HUES64 (cell line): ENCODE measurements around the gene PNCK. TPM values are rescaled to one million over a fixed set of nuclear protein-coding genes. Genes with fewer than 3 reads are reported as not detected.
A peak's percentile ranks its signal among the peaks of the same experiment; 100 is the strongest.

Experiments
- H3K27ac ChIP-seq: 2 replicates; pipeline ENCODE4 v1.7.0; 2013; ENCODE audit warnings: low read depth, low read length, inconsistent platforms
- H3K27me3 ChIP-seq: 2 replicates; pipeline ENCODE4 v1.6.1; 2013; ENCODE audit warnings: mild to moderate bottlenecking, low read length; ENCODE audit not compliant: insufficient read depth
- H3K36me3 ChIP-seq: 2 replicates; pipeline ENCODE4 v1.6.1; 2013; ENCODE audit warnings: mild to moderate bottlenecking, low read length; ENCODE audit not compliant: insufficient read depth
- H3K4me1 ChIP-seq: 2 replicates; pipeline ENCODE4 v1.6.1; 2013; ENCODE audit warnings: mild to moderate bottlenecking, low read length, moderate library complexity; ENCODE audit not compliant: insufficient read depth
- H3K4me3 ChIP-seq: 2 replicates; pipeline ENCODE4 v1.5.1; 2013; ENCODE audit warnings: mild to moderate bottlenecking, low read length, moderate library complexity
- H3K9ac ChIP-seq: 2 replicates; pipeline ENCODE4 v1.6.1; 2013; ENCODE audit warnings: mild to moderate bottlenecking, low read depth, low read length
- H3K9me3 ChIP-seq: 2 replicates; pipeline ENCODE4 v1.6.1; 2013; ENCODE audit warnings: low read depth, low read length; ENCODE audit not compliant: insufficient read depth
- WGBS: fragments of 150-250, 120-280 bp; methylation state at CpG from one replicate; pipeline ENCODE4 v1.1.7; 2013; ENCODE audit warnings: missing lambda C conversion rate; 5-methylcytosine and 5-hydroxymethylcytosine counted together
- polyA plus RNA-seq, 2 experiments: library from polyadenylated mRNA; stranded (reverse); fragments of 50-300 nt; gene quantifications; one replicate each; pipeline ENCODE4 v1.2.3, GENCODE V29; 2013

Gene PNCK
- 2.7 TPM for polyA plus RNA-seq (2013, experiment 1 of 2)
- polyA plus RNA-seq (2013, experiment 2 of 2): 3.6 TPM

DNA sequence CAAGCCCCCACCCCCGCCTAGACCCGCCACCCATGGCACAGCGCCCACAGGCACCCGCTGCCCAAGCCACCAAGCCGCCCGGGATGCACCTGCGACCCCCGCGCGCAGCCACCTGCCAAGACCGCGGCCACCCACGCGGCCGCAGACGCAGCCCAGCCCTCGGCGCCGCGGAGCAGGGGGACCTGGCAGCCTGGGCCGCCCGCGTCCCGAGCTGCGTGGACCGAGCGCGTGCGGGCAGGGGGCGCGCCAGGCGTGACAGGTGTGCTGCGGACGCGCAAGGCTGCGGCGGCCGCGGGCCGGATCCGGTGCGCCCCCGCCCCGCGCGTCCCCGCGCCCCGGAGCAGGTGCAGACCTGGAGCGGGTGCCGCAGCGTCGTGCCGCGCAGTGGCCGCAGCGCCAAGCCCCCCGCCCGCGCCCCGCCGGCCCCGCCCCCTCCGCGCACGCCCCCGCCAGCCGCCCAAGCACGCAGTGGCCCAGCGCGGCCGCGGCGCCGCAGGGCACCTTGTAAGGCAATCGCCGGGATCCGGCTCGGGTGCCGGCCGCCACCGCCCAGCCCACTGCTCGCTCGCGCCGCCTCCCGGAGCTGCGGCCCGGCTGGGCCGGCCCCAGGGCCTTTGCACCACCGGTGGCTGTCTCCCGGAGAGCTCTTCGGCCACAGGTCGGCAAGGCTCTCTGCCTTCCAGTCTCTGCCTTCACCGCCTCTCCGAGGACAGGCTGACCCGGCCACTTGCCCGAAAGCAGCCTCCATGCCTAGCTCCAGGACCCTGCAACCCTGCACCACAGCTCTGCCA is at the start of gene PNCK:
Gene PNCK (minus strand): TSS at position 386 of the 791 bp plus-strand sequence. CDS start 737 bp downstream, outside the sequence.
- peak within 1 kb of the TSS; percentile 30; the same call in 1 of the 2 replicates for H3K27ac ChIP-seq
- H3K4me1 ChIP-seq: peaks cover 3% of the 10 kb centered on the region; the same call in 1 of the 2 replicates
- H3K9ac ChIP-seq: no peak within 1 kb of the TSS
- 5% methylated on average over 98 of the region's 98 CpGs for WGBS
- peaks cover 10% of the 10 kb centered on the region for H3K27me3 ChIP-seq
- peak within 1 kb of the TSS; percentile 28; the same call in 1 of the 2 replicates for H3K4me3 ChIP-seq
- H3K36me3 ChIP-seq: no peaks in the 10 kb centered on the region
- no peaks in the 10 kb centered on the region for H3K9me3 ChIP-seq

DNA sequence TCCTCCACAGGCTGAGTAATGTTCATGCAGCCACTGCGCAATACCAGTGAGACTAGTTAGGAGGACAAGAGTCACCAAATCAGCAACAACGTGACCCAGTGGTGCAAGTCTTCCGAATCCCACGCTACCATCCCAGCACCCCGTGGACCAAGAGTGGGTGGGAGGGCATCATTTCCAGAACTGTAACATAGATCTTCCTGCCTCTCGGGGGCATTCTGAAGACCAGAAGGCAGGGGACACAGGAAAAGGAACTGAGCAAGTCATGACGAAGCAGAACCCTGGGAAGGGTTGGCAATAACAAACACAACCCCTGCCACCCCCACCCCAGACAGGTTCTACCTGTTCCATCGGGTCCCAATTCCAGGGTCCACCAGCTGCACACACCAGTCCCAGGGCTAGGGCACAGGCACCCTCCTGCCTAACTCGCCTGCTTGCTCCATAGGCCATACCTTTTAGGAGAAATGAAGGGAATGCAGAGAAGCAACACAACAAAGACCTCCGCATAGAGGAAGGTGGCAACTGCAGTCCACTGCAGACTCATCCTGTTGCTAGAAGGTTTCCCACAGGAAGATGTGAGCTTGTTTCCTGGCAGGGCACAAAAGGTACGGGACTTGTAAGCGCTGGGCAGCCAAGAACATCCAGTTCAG is 49.2 kb upstream of the PNCK start:
- 70% methylated on average over 12 of the region's 12 CpGs for WGBS
- peaks cover 13% of the 10 kb centered on the region for H3K4me1 ChIP-seq
- no peak overlapping the region for H3K27ac ChIP-seq

DNA sequence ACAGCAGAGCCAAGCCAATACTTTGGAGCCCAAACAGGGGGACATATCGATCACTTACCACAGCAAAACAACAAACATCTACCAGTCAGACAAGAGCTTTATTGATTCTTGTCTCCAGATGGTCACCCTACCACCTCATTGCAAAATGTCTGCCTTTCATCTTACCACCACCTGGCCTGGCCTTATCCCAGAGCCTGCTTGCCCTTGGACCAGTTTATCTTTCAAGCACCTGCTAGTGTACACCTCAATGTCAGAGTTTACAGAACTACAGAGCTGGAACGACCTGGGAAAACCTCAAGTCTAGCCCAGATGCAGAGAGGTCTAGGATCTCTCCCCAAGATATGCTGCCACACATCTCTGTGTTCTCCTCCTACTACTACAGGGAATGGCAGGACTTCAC is 46.1 kb upstream of the PNCK start:
- Histone ChIP-seq H3K36me3 (peaks cover 64% of the 10 kb centered on the region), H3K4me3 (no peak overlapping the region), H3K9ac (no peak overlapping the region), H3K27me3 (no peaks in the 10 kb centered on the region), H3K9me3 (no peaks in the 10 kb centered on the region), H3K4me1 (peaks cover 8% of the 10 kb centered on the region; the same call in 1 of the 2 replicates), H3K27ac (no peak overlapping the region)
- WGBS: 97% methylated on average over 2 of the region's 2 CpGs

More for the DNA sequence above, 49.2 kb upstream of the PNCK start:
- Histone ChIP-seq H3K36me3 (peaks cover 39% of the 10 kb centered on the region), H3K9ac (peak overlapping the region; percentile 71), H3K4me3 (peak overlapping the region; percentile 84), H3K9me3 (no peaks in the 10 kb centered on the region), H3K27me3 (no peaks in the 10 kb centered on the region)

DNA sequence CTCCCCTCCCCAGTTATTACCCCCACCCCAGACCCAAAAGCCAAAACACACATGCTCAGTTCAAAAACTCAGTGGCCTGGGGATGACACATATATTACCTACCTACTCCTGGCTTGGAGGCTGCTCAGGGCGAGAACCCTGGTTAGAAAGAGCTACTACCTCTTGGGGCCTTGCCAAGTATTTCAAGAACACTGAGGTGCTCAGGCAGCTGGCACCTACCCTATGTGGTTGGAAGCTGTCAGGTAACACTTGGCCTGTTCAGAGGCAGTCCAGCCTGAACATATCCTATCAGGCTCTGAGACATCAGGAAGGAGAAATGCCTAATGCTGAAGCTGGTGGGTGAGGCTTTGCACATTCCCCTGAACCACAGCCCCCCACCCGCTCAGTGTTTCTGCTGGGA is 45.6 kb upstream of the PNCK start:
- Histone ChIP-seq H3K36me3 (peaks cover 69% of the 10 kb centered on the region), H3K27me3 (no peaks in the 10 kb centered on the region), H3K9ac (no peak overlapping the region), H3K27ac (no peak overlapping the region), H3K4me3 (no peak overlapping the region), H3K4me1 (peaks cover 8% of the 10 kb centered on the region; the same call in 1 of the 2 replicates), H3K9me3 (no peaks in the 10 kb centered on the region)
- 86% methylated on average over 2 of the region's 2 CpGs for WGBS

- Histone ChIP-seq H3K9ac (no peak overlapping the region), H3K36me3 (peaks cover 76% of the 10 kb centered on the region)
- 97% methylated on average over 9 of the region's 9 CpGs for WGBS
Measured at GRCh38 chrX:153717445-153717844, 43.8 kb upstream of the PNCK start.

DNA sequence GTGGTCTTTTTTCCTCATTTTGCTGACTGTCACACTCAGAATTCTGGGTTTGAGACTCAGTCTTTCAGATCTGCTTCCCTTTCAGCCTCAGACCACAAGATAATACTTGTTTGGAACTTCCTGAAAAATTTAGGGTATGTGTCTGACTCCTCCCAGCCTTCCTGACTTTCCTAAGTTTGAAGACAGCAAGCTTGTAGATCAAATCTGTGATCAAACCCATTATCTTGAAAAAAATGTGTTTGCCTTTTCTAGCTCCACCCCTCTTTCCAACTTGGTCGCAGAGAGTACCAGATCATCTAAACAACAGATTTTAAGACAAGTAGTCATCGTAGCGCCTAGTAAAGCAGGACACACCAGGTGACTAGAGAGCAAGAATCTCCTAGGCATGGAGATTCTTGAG is 40.6 kb upstream of the PNCK start:
- Histone ChIP-seq H3K36me3 (peaks cover 64% of the 10 kb centered on the region), H3K27me3 (no peaks in the 10 kb centered on the region), H3K9ac (no peak overlapping the region), H3K9me3 (no peaks in the 10 kb centered on the region), H3K4me1 (no peaks in the 10 kb centered on the region), H3K27ac (no peak overlapping the region), H3K4me3 (no peak overlapping the region)
- WGBS: 98% methylated on average over 3 of the region's 3 CpGs

More at GRCh38 chrX:153717445-153717844, 43.8 kb upstream of the PNCK start:
- no peaks in the 10 kb centered on the region for H3K9me3 ChIP-seq
- H3K27ac ChIP-seq: no peak overlapping the region
- H3K4me3 ChIP-seq: no peak overlapping the region
- no peaks in the 10 kb centered on the region for H3K4me1 ChIP-seq
- no peaks in the 10 kb centered on the region for H3K27me3 ChIP-seq

- no peak overlapping the region for H3K27ac ChIP-seq
- 94% methylated on average over 27 of the region's 27 CpGs for WGBS
Measured at GRCh38 chrX:153709726-153710674, 36.4 kb upstream of the PNCK start.

DNA sequence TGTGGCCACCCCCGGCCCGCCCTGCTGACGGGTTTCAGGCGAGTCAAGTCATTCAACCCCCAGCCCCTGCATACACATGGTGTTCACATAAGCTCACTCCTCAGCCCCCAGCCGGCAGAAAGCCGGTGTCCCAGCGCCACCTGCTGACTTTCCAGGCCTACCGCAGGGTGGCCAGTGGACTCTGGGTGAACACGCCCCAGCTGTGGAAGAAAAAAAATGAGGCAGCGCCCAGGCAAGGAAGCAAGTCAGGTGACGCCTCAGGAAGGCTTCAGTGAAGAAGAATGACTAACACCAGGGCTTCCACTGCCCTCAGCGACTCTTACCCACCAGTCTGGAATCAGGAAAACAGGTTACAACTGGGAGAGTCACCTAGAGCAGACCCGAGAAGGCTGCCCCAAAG is 34.8 kb upstream of the PNCK start:
- H3K4me3 ChIP-seq: no peak overlapping the region
- H3K9me3 ChIP-seq: no peaks in the 10 kb centered on the region
- no peak overlapping the region for H3K9ac ChIP-seq
- 36% methylated on average over 13 of the region's 13 CpGs for WGBS
- no peak overlapping the region for H3K27ac ChIP-seq
- no peaks in the 10 kb centered on the region for H3K4me1 ChIP-seq
- H3K36me3 ChIP-seq: peaks cover 34% of the 10 kb centered on the region
- no peaks in the 10 kb centered on the region for H3K27me3 ChIP-seq

More at GRCh38 chrX:153709726-153710674, 36.4 kb upstream of the PNCK start:
- peaks cover 37% of the 10 kb centered on the region for H3K36me3 ChIP-seq
- no peak overlapping the region for H3K9ac ChIP-seq
- H3K27me3 ChIP-seq: no peaks in the 10 kb centered on the region
- H3K4me3 ChIP-seq: no peak overlapping the region
- H3K9me3 ChIP-seq: no peaks in the 10 kb centered on the region
- H3K4me1 ChIP-seq: no peaks in the 10 kb centered on the region

GRCh38 chrX:153707406-153707805 is 33.8 kb upstream of the PNCK start:
- no peaks in the 10 kb centered on the region for H3K27me3 ChIP-seq
- H3K36me3 ChIP-seq: peaks cover 35% of the 10 kb centered on the region
- no peak overlapping the region for H3K4me3 ChIP-seq
- H3K9me3 ChIP-seq: no peaks in the 10 kb centered on the region
- H3K27ac ChIP-seq: no peak overlapping the region
- no peaks in the 10 kb centered on the region for H3K4me1 ChIP-seq
- H3K9ac ChIP-seq: no peak overlapping the region
- WGBS: 94% methylated on average over 6 of the region's 6 CpGs

DNA sequence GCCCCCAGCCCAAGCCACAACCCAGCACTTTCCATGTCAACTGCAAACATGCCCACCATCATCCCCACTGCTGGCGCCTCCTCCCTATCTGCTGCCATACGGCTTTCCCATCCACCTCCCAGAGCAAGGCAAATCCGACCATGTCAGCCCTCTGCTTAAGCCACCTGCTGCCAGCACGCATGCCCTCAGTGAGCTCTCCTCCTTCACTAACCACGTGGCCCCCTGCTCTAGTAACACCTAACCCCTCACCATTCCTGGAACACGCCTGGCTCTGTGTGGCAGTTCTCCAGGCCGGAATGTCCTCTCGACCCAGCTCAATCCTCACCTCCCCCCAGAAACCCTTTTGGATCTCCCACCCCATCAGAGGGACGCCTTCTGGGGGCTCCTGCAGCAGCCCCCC is 33.2 kb upstream of the PNCK start:
- no peaks in the 10 kb centered on the region for H3K9me3 ChIP-seq
- 92% methylated on average over 9 of the region's 9 CpGs for WGBS
- H3K27me3 ChIP-seq: no peaks in the 10 kb centered on the region
- H3K9ac ChIP-seq: no peak overlapping the region
- H3K36me3 ChIP-seq: peaks cover 38% of the 10 kb centered on the region
- H3K4me1 ChIP-seq: no peaks in the 10 kb centered on the region
- H3K4me3 ChIP-seq: no peak overlapping the region
- H3K27ac ChIP-seq: no peak overlapping the region
